GM12874 (cell line): ENCODE data around the gene USP9X.

ENCODE experiments used
- CTCF ChIP-seq: IDR thresholded peaks from 2 replicates; pipeline ENCODE4 v1.5.1; 2011; ENCODE audit warnings: low read depth, mild to moderate bottlenecking, control low read depth, low read length, moderate library complexity; ENCODE audit not compliant: insufficient read depth

USP9X gene

GRCh38 chrX:41148553-41148952 is 63.3 kb downstream of the USP9X start:
- TF ChIP-seq CTCF: no peak

GRCh38 chrX:41150043-41150442 is 64.8 kb downstream of the USP9X start:
- no peak for TF ChIP-seq CTCF

- no peak for TF ChIP-seq CTCF
These were observed 67.0 kb downstream of the USP9X start for GRCh38 chrX:41152221-41152620.

GRCh38 chrX:41153448-41153847 is 68.2 kb downstream of the USP9X start:
- no peak for TF ChIP-seq CTCF

GRCh38 chrX:41153957-41154356 is 68.7 kb downstream of the USP9X start:
- TF ChIP-seq CTCF: no peak

- TF ChIP-seq CTCF: no peak
These were observed 79.2 kb downstream of the USP9X start for GRCh38 chrX:41164449-41164848.

- no peak for TF ChIP-seq CTCF
These were observed 82.6 kb downstream of the USP9X start for GRCh38 chrX:41167888-41168287.

GRCh38 chrX:41176263-41176662 is 91.0 kb downstream of the USP9X start:
- TF ChIP-seq CTCF: no peak
